ENCODE data around the gene FRYL.
"Not testable (repeated sequence)": the region's sequence is repeated elsewhere in the genome, so short reads cannot be mapped to it uniquely, and the experiment has no call there.

Gene FRYL

GRCh38 chr4:48481581-48481980 lies 298.5 kb downstream of the FRYL start:
- no peak for DNase-seq

GRCh38 chr4:48478273-48478672 lies 301.8 kb downstream of the FRYL start:
- DNase-seq = no peak

GRCh38 chr4:48475770-48476169 lies 304.3 kb downstream of the FRYL start:
- no peak for DNase-seq

- DNase-seq = no peak
These were observed 307.3 kb downstream of the FRYL start for GRCh38 chr4:48472794-48473193.

GRCh38 chr4:48470570-48470969 lies 309.5 kb downstream of the FRYL start:
- DNase-seq = no peak

- no peak for DNase-seq
These were observed 309.9 kb downstream of the FRYL start for GRCh38 chr4:48470137-48470536.

GRCh38 chr4:48467891-48468290 lies 312.2 kb downstream of the FRYL start:
- DNase-seq = no peak

GRCh38 chr4:48467442-48467841 lies 312.6 kb downstream of the FRYL start:
- DNase-seq = no peak

GRCh38 chr4:48462363-48462762 lies 317.7 kb downstream of the FRYL start:
- DNase-seq = no peak

GRCh38 chr4:48461000-48461399 lies 319.1 kb downstream of the FRYL start:
- DNase-seq = no peak

GRCh38 chr4:48454591-48454990 lies 325.5 kb downstream of the FRYL start:
- no peak for DNase-seq

- DNase-seq = not testable (repeated sequence)
These were observed 328.4 kb downstream of the FRYL start for GRCh38 chr4:48451656-48452055.

GRCh38 chr4:48450740-48451139 lies 329.3 kb downstream of the FRYL start:
- no peak for DNase-seq

- DNase-seq = no peak
These were observed 330.9 kb downstream of the FRYL start for GRCh38 chr4:48449151-48449550.

Measured in stimulated activated CD4-positive, alpha-beta T cell treated with anti-CD3 and anti-CD28 coated beads, Interleukin-2, amount 100 ng/mL, for 24 hours (primary cell).